GM12873 (cell line): ENCODE results near the gene AFAP1.

Experiments used
- CTCF ChIP-seq: IDR thresholded peaks from 2 replicates; pipeline ENCODE4 v1.5.1; 2012; ENCODE audit warnings: low read depth, mild to moderate bottlenecking, moderate library complexity, low read length, control low read depth; ENCODE audit not compliant: insufficient read depth; ENCODE audit errors: missing control alignments

The AFAP1 gene

GRCh38 chr4:7786517-7786916 lies 153.1 kb downstream of the AFAP1 start:
- no peak for TF ChIP-seq CTCF

- TF ChIP-seq CTCF = no peak
Observed at GRCh38 chr4:7786040-7786439, 153.6 kb downstream of the AFAP1 start.

GRCh38 chr4:7785017-7785416 lies 154.6 kb downstream of the AFAP1 start:
- no peak for TF ChIP-seq CTCF

GRCh38 chr4:7784131-7784870 lies 155.4 kb downstream of the AFAP1 start:
- TF ChIP-seq CTCF = no peak

GRCh38 chr4:7783541-7783940 lies 156.1 kb downstream of the AFAP1 start:
- no peak for TF ChIP-seq CTCF

GRCh38 chr4:7782783-7783182 lies 156.9 kb downstream of the AFAP1 start:
- TF ChIP-seq CTCF = no peak

GRCh38 chr4:7781993-7782392 lies 157.7 kb downstream of the AFAP1 start:
- no peak for TF ChIP-seq CTCF

- no peak for TF ChIP-seq CTCF
Observed at GRCh38 chr4:7781366-7781765, 158.3 kb downstream of the AFAP1 start.
